ENCODE data around the gene ZNF891. TPM values are rescaled to one million over a fixed set of nuclear protein-coding genes. Genes with fewer than 3 reads are reported as not detected.

The ZNF891 gene
- total RNA-seq, 1 experiment from 2014 or later = 3.8 TPM

- POLR2A ChIA-PET = no interaction called here
- DNase-seq (ENCODE audit: low spot score) (no peak), ATAC-seq (no peak)
- H3K4me1 Mint-ChIP-seq = no peaks in the 10 kb centered on the region
- peaks cover 88% of the 10 kb centered on the region for H3K9me3 Mint-ChIP-seq
- H3K4me3 Mint-ChIP-seq = no peak overlapping the region
- peaks cover 91% of the 10 kb centered on the region for H3K36me3 Mint-ChIP-seq
- H3K27ac Mint-ChIP-seq = no peak overlapping the region
- TF ChIP-seq ZNF232 (CRISPR knock-in tag; IDR thresholded peaks at IDR 0.05) (no peak), ZNF416 (CRISPR knock-in tag; IDR thresholded peaks at IDR 0.05) (no peak), ATF1 (CRISPR knock-in tag; IDR thresholded peaks at IDR 0.05) (no peak)
- CTCF ChIA-PET = no interaction called here
- peaks cover 35% of the 10 kb centered on the region for H3K27me3 Mint-ChIP-seq (ENCODE audit: low read depth)
These were observed 66.5 kb downstream of the ZNF891 start for GRCh38 chr12:133063556-133063955.

GRCh38 chr12:133061954-133062353 lies 68.1 kb downstream of the ZNF891 start:
- Mint-ChIP-seq H3K27me3 (ENCODE audit: low read depth) (peaks cover 49% of the 10 kb centered on the region), H3K36me3 (peaks cover 98% of the 10 kb centered on the region), H3K27ac (no peak overlapping the region), H3K4me1 (no peaks in the 10 kb centered on the region), H3K9me3 (peaks cover 93% of the 10 kb centered on the region), H3K4me3 (no peak overlapping the region)
- DNase-seq (ENCODE audit: low spot score) (no peak), ATAC-seq (no peak)
- TF ChIP-seq NFE2L1 (CRISPR knock-in tag; IDR thresholded peaks at IDR 0.05) (no peak), E2F5 (CRISPR knock-in tag; IDR thresholded peaks at IDR 0.05) (no peak), ZNF138 (CRISPR knock-in tag; conservative IDR thresholded peaks at IDR 0.05) (no peak), E2F4 (CRISPR knock-in tag; IDR thresholded peaks at IDR 0.05; ENCODE audit: borderline replicate concordance, low read depth) (no peak), ZNF219 (CRISPR knock-in tag; IDR thresholded peaks at IDR 0.05; ENCODE audit: borderline replicate concordance) (no peak), FOXJ3 (CRISPR knock-in tag; IDR thresholded peaks at IDR 0.05; ENCODE audit: borderline replicate concordance) (no peak), FOXK1 (CRISPR knock-in tag; IDR thresholded peaks at IDR 0.05) (no peak), KAT7 (CRISPR knock-in tag; IDR thresholded peaks at IDR 0.05; ENCODE audit: borderline replicate concordance) (no peak), ATF3 (CRISPR knock-in tag; conservative IDR thresholded peaks at IDR 0.05) (no peak), E2F1 (CRISPR knock-in tag; IDR thresholded peaks at IDR 0.05) (no peak), NFATC4 (CRISPR knock-in tag; IDR thresholded peaks at IDR 0.05) (no peak), TCF7 (CRISPR knock-in tag; IDR thresholded peaks at IDR 0.05; ENCODE audit: low read depth) (no peak), JUN (CRISPR knock-in tag; IDR thresholded peaks at IDR 0.05) (no peak), ZNF671 (CRISPR knock-in tag; IDR thresholded peaks at IDR 0.05) (no peak)
- ChIA-PET CTCF (no interaction called here), POLR2A (no interaction called here)

- DNase-seq (ENCODE audit: low spot score) = no peak
- Mint-ChIP-seq H3K27me3 (ENCODE audit: low read depth) (peaks cover 37% of the 10 kb centered on the region), H3K4me1 (no peaks in the 10 kb centered on the region), H3K4me3 (no peak overlapping the region), H3K9me3 (peaks cover 87% of the 10 kb centered on the region), H3K36me3 (peaks cover 97% of the 10 kb centered on the region), H3K27ac (no peak overlapping the region)
- ATAC-seq = no peak
- no peak for TF ChIP-seq CDX4 (CRISPR knock-in tag; IDR thresholded peaks at IDR 0.05; ENCODE audit: borderline replicate concordance)
- TF ChIP-seq MYBL2 (CRISPR knock-in tag; IDR thresholded peaks at IDR 0.05) = no peak
- no peak for TF ChIP-seq ZNF219 (CRISPR knock-in tag; IDR thresholded peaks at IDR 0.05; ENCODE audit: borderline replicate concordance)
- TF ChIP-seq TCF7 (CRISPR knock-in tag; IDR thresholded peaks at IDR 0.05; ENCODE audit: low read depth) = no peak
- no peak for TF ChIP-seq JAZF1 (CRISPR knock-in tag; IDR thresholded peaks at IDR 0.05)
- TF ChIP-seq ATF6 (CRISPR knock-in tag; IDR thresholded peaks at IDR 0.05) = no peak
- ChIA-PET CTCF (no interaction called here), POLR2A (no interaction called here)
These were observed 71.6 kb downstream of the ZNF891 start for GRCh38 chr12:133058203-133059113.
